Measurements from ENCODE around the gene RAB44. TPM values are rescaled to one million over a fixed set of nuclear protein-coding genes. Genes with fewer than 3 reads are reported as not detected.
A peak's percentile ranks its signal among the peaks of the same experiment; 100 is the strongest.

Gene RAB44
- polyA plus RNA-seq, 2 of the 4 experiments (the other 2 are of a cell fraction), result 0.04 to 0.09 TPM

- no peak for FAIRE-seq
- peak overlapping the region in 1 of 2 experiments; percentile 56; a peak in 2 of 6 replicates for H3K27ac ChIP-seq
- ChIA-PET POLR2A (no interaction called here), CTCF (interaction anchor here (1.3 to 2.1 kb wide), 3 partner anchors 13 to 37 kb away, joined by 3 to 9 read pairs (median 5); no protein-coding TSS in a partner anchor)
- 33% methylated on average over 2 of the region's 2 CpGs for WGBS (ENCODE audit: missing lambda C conversion rate)
- no peak overlapping the region for H3K4me3 ChIP-seq
- H3K4me2 ChIP-seq, result no peak overlapping the region
- no peak for ATAC-seq
- no peaks in the 10 kb centered on the region for H3K4me1 ChIP-seq
- DNase-seq (ENCODE audit: low read depth in 1 of 2, low spot score in 1 of 2), result no peak
- TF ChIP-seq PHF8 (IDR thresholded peaks at IDR 0.05; ENCODE audit: borderline replicate concordance, low read depth), result no peak
- no peak for TF ChIP-seq USF2 (IDR thresholded peaks at IDR 0.05)
- TF ChIP-seq NFE2L2 (conservative IDR thresholded peaks at IDR 0.05; ENCODE audit: low read length), result no peak
- TF ChIP-seq ESRRA (IDR thresholded peaks at IDR 0.05; ENCODE audit: borderline replicate concordance, low read length), result no peak
- no peak for TF ChIP-seq HEYL (CRISPR knock-in tag; IDR thresholded peaks at IDR 0.05)
- no peak for TF ChIP-seq SMC3 (IDR thresholded peaks at IDR 0.05)
- TF ChIP-seq ZC3H11A (IDR thresholded peaks at IDR 0.05), result no peak
- no peak for TF ChIP-seq RAD21 (conservative IDR thresholded peaks at IDR 0.05 in 1 of 2, IDR thresholded peaks at IDR 0.05 in 1 of 2)
- no peak for TF ChIP-seq HMGXB4 (CRISPR knock-in tag; IDR thresholded peaks at IDR 0.05; ENCODE audit: borderline replicate concordance)
- no peak for TF ChIP-seq PBX3 (IDR thresholded peaks at IDR 0.05)
- no peak for TF ChIP-seq JUN (IDR thresholded peaks at IDR 0.05)
- TF ChIP-seq ATOH8 (CRISPR knock-in tag; IDR thresholded peaks at IDR 0.05; ENCODE audit: low read depth), result no peak
- TF ChIP-seq REST (IDR thresholded peaks at IDR 0.05), result no peak
- TF ChIP-seq POLR2AphosphoS2 (conservative IDR thresholded peaks at IDR 0.05; ENCODE audit: low read length), result no peak
- no peak for TF ChIP-seq HES2 (IDR thresholded peaks at IDR 0.05)
- no peak for TF ChIP-seq POLR2A (IDR thresholded peaks at IDR 0.05; ENCODE audit: low read length)
- TF ChIP-seq RNF2 (IDR thresholded peaks at IDR 0.05; ENCODE audit: borderline replicate concordance, low read depth), result no peak
- H3K9me3 ChIP-seq, result no peaks in the 10 kb centered on the region
Measured at GRCh38 chr6:36650848-36651478, 46.7 kb upstream of the RAB44 start.
